Stimulated activated CD4-positive, alpha-beta T cell treated with anti-CD3 and anti-CD28 coated beads, Interleukin-15, amount 100 ng/mL, for 1 hour (primary cell): ENCODE measurements around the gene COBL.

Experiments used
- DNase-seq, 2 donors: peaks; one replicate each; pipeline ENCODE4 v3.0.0-alpha.2; 2020; ENCODE audit warnings: low read depth in 1 of 2, low spot score in 1 of 2

Gene COBL

DNA sequence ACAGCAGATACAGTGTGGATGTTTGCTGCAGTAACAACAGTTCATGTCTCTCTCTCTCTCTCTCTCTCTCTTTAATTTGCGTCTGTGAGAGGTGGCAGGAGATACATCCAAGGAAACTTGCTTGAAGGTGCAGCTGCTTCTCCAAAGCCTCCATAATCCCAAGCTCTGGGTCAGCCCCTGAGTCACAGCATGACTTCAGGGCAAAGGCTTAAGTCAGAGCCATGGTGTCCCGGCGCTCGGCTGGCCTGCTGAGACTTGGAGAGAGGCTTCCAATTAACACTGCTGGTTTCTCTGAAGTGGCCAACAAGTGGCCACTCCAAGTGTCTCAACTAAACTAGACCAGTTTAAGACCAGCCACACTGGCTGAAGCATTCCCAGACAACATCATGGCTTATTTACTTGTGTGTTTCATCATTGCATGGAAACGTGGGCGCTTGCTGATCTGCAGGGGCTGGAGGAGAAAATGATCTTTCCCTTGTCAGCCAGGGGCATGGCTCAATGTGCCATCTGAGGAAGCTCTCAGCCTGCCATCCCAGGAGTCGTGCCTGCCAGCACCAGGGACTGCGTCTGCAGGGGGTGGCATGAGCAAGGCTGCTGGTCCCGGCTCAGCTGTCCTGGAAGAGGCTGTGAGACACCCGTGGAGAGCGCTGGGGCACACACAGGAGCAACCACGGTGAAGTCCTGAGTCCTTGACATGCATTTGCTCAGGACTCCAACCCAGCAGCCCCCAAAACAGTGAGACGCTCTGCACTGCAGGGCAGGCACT lies 254.2 kb downstream of the COBL start:
- DNase-seq: no peak

DNA sequence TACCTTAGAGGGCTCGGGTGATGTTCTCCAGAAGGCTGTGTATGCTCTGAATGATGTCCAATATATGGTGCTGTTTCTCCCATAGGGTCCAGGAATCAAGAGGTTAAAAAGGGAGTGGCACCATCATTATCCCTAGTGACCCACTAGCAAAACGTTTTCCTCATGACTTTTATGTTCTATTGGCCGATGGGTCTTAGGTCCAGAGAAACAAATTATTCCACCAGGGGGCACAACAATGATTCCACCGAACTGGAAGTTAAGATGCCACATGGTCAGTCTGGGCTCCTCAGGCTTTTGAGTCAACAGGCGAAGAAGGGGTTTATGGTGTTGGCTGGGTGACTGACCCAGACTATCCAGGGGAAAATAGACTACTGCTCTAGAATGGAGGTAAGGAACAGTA lies 256.1 kb downstream of the COBL start:
- DNase-seq: no peak

DNA sequence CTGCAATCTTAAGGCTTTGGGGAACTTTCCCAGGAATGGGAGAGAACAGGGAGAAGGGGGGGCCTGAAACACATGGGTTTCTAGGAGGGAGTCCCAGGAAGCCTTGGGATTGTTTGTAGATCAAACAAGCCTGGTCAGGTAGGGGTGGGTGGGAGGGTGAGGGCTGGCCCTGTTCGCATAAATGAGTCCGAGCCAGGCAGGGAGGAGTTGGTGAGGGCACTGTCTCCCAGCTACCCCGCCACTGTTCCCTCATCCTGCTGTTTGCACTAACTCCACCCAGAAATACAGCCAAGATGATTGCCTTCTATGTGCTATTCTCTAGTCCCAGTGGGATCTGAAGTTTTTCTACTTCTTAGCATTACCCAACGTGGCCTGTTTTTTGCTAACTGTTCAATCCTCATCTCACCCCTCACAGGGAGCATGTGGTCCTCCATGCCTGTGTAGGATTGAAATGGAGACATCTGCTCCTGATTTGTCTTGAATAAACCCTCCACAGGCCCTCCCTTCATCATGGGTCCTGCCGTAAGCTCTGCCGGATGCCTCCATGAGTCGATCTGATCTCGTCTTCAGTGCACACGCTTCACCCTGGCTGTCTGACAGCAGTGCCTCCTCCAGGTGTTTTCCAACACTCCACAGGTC lies 257.0 kb downstream of the COBL start:
- DNase-seq: no peak

DNA sequence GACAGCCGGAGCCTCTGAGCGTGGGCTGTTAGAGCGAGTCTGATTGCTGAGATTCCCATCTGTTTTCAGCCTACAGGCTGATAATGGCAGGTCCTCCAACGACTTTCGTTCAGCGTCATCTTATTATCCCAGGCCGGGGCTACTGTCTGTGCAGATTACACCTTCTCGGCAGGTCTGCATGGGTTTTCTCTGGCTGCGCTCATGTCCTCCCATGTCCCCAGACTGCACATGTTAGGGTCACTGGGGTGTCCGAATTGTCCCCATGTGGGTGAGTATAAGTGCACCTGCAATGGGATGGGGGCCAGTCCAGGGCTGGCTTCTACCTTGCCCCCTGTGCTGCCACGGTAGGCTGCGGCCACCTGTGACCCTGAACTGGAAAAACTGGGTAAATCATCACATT lies 257.8 kb downstream of the COBL start:
- DNase-seq: no peak

DNA sequence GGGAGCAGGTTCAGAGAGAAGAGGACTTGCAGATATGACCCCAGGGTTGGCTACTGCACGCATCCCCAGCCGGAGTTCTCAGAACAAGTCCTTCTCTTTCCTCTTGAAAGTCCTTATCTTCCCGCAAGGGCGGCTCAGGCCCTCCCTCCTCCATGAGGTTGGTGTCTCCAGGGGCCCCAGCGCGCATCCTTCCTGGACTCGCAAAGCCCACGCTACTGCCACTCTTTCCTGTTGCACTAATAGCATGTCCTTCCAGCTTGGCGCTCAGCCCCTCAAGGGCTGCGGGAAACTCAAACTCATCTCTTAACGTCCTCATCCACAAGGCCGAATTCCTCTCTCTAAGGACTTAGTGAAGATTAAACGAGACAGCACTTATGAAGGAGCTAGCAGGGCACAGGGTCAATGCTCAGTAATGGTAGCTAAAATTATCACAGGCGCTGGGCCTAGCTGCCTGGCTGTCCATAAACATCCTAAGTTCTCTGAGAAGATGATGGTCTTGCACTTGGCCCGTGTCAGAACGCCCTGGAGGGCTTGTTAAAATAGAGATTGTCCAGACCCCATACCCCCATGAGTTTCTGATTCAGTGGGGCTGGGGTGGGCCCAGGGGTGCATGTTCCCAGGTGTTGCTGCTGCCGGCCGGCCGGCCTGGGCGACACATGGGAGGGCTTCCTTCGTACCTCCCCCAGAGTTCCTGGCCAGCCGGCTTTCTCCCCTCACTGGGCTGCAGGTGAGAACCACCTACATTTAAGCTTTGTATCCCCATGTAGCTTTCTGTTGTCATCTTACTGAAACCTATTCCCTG lies 261.4 kb downstream of the COBL start:
- no peak for DNase-seq

DNA sequence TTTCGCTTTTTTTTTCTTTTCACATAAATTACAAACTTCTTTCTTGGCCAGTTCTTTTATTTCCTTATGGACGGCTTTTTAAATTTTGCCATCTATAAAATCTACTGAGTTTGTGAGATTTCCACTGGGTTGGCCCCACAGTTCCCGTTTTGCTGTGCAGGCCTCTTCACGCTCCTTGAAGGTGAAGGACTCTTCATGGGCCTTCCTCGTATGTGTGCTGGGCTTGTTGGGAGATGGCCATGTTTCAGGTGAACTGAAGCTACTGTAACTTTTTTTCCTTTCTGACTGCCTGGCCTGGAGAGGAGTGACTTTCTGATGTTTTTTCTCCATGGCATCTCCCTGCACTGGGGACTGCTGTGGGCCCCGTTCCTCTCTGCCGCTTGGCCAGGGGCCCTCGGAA lies 262.4 kb downstream of the COBL start:
- no peak for DNase-seq

DNA sequence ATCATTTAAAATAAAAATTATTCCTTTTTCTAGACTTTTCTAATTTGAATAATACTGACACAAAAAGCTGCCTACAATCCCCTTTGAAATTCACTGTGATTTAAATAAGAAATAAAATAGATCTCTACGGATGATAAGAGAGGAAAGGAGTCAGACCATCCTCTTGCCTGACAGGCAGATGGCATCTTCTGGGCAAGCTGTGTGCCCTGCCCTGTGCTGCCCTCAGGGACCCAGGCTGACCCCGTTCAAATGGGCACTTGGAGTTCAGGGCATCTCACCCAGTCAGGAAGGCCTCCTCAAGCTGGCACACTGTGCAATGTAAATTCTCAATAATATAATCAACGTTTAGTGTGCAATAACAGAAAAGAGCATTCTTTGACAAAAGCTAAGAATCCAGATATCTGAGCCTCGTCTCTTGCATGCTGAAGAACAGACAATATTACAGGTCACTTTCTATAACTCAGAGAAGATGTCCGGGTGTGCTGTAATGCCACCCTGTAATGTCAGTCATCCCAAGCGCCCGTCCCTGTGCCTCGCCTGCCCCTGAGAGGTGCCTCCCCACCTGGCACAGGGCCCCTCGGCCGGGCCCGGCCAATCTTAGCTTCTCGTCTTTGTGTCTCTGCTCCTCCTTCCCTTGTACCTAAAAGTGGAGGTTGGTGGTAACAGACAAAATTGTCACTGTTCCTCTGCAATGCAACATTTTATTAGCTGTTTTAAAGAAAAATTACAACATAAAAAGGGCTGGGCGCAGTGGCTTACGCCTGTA lies 263.3 kb downstream of the COBL start:
- DNase-seq: no peak

DNA sequence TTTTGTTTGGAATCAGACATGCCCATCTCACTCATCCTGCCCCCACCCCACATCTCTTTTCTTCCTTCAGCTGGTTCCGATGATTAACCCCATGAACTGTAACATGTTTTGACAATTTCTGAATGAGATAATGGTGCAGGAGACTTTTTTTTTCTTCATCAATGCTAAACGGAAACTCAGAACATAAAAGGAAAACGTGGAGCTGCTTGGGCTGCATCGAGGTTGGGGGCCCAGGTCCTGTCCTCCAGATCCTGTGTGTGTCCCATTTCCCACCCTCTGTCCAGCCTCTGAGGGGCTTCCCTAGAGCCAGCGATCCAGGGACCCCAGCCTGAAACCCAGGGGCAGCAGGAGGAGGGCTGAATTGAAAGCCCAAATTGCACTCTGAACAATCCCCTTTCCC lies 270.1 kb downstream of the COBL start:
- DNase-seq: no peak

DNA sequence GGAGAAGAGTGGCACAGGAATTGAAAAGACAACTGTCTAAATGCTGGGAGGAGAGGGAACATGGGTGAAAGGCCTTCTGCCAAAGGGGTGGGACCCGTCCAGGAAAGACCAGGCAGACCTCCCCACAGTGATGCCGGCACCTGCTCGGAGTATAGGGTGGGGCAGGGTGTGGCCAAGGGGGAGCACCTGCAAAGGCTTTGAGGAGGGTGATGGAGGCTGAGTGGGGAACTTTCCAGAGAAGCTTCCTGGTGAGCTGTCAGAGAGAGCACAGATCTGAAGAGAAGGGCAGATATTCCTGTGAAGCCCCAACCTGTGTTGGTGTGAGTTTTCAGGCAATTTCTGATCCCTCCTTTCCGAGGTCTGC lies 270.5 kb downstream of the COBL start:
- no peak for DNase-seq

DNA sequence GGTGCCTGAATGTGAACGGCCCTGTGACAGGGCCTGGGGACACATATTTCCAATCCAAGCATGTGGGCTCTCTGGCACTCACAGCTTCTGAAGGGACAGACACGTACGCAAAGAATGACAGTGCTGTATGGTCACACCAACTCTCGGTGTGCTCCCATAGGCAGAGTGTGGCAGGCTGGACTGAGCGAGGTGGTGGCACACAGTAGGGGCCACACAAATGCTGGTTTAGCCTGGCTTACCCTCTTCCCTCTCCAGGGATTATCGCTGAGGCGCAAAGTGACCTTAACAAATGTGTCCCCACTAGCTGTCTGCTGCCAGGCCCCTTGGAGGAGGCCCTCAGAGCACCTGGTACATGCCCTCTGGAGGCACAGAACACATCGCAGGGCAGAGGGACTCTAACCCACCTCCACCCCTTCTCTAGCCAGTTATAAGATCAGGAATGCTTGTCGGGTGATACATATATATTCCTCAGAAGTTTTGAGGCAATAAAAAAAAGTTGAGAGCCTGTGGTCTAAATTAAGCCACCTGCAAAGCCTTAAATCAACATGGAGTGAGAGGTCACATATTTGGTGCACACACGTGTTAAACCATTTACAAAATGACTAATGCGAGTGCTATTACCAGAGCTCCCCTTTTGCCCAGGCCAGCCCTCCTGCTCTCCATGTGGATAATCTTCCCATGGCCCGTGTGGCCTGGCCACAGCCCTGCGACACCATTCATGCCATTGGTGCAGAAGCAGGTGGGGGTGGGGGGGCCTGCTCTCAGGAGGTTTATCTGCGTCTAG lies 271.1 kb downstream of the COBL start:
- DNase-seq: no peak

DNA sequence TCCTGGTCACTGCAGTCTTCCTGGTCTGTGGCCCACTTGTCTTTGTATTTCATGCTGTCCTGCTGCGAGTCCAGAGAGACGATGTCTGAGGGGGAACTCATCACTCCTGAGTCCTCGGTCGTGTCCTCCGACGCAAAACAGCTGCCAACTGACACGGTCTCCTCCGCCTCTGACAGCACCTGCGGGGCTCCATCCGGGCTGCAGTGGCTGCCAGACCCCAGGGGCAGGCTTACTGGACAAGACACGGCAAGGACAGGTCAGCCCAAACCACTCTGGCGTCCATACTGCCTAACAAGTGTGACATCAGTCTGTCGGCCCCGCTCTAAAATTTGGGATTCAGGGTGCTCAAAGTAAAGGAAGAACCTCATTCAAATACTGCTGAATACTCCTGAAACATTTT lies 273.1 kb downstream of the COBL start:
- DNase-seq: no peak

DNA sequence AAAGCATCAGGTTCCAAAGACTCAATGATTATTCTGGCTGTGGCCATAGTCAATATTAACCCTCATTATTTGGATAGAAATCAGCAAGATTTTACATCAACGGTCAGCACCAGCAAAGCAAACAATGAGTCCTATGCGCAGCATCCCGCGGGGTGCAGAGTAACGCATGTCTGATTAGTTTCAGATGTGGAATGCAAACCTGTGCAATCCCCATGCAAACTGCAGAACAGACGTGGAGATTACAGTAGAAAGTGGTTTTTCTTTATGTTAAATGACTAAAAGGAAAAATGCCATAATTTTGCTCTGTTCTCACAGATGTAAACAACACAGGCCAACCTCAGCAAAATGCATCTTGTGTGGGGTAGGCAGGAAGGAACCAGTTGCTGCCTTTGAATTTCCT lies 275.8 kb downstream of the COBL start:
- no peak for DNase-seq

DNA sequence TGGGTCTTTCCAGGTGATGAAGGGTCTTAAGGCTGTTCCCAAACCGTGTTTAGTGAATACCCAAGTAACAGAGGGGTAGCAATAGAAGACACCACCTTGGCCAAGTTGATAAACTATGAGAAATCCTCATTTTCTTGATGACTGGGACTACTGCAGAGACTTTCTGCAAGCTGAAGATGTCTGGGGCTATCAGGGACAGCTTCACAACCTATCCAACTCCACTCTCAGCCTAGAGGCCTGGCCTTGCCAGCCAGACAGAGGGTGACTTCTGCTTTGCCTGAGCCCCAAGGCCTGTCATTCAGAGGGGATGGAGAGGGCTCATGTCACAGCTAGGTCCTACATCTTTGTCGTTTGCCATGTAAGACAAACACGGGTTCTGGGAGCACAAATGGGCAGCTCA lies 278.0 kb downstream of the COBL start:
- DNase-seq: no peak

DNA sequence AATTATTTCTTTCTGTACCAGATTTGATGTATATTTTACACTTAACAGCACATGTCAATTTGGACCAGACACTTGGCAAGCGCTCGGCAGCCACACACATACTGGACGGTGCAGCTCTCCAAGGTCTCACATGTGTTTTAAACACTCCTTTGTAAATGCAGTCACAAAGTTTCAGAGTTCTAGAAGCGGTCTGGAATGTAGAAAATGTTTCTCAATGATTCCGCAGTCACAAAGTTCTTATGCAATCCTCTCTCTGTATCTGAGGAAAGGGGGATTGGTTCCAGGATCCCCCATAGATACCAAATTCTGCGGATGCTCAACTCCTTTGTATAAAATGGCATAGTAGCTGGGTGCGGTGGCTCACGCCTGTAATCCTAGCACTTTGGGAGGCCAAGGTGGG lies 280.9 kb downstream of the COBL start:
- no peak for DNase-seq

DNA sequence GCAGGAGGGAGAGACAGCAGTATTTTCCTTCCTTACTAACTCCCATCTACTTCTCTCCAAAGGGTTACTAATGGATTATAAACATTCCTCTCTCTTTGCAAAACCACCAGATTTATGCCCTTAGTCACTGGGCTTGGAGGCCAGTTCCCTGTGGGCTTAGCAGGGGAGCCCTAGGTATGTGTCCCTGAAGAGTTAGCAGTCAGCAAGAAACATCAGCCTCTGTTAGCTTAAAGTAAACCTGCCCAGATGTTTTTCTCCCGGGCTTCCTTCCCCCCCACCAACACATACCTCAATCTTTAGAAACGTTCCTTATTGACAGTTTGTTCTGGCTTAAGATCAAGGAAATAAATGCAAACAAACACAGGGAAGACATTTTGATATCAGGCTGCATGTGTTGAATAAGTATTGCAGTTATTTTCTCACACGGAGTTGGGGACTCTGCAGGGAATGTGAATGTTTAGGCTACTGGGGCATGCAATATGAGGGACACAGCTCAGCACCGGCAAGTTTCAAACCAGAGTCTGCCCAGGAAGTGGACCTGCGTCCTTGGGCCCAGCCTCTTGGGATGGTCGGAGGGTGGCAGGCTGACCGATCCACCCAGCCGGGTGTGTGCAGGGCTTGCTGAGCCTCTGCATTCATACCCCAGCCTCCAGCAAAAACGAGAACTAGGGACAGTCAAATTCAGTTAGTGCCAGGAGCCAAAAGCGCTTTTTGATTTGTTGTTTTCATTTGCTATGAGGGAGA lies 281.9 kb downstream of the COBL start:
- no peak for DNase-seq

DNA sequence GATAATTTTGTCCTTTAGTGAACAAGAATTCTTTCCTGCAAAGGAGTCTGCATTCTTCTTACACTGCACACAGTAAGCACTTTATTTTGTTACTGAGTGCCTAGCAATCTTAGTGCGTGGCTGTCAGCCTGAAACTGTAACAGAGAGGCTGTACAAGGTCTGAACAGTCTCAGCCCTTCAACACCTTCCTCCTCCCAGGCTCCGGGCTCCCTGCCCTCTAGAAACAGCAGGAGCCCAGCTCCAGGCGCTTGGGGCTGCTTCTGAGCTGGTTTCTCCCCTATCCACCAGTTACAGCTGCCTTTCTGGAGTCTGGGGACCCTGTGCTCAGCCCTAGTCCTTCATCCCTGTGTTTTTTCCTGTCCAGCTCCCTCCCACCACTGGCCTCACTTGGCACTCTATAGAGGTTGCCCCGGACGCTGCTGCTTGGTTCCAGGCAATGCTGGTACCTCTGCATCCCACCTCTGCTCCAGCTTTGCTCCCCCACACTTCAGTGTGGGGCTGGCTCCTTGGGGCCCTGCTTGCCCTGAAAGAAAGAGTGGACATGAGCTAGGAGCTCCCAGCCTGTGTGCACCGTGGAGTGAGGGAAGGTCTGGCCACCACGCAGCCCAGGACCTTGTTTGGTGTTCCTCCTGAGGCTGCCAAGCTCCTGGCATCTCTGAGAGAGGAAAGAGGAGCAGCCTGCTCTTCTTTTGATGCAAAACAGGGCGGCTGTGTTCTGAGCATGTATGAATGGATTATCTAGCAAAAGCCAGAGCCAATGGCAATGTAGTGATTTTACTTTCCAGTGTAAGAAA lies 282.7 kb downstream of the COBL start:
- no peak for DNase-seq

DNA sequence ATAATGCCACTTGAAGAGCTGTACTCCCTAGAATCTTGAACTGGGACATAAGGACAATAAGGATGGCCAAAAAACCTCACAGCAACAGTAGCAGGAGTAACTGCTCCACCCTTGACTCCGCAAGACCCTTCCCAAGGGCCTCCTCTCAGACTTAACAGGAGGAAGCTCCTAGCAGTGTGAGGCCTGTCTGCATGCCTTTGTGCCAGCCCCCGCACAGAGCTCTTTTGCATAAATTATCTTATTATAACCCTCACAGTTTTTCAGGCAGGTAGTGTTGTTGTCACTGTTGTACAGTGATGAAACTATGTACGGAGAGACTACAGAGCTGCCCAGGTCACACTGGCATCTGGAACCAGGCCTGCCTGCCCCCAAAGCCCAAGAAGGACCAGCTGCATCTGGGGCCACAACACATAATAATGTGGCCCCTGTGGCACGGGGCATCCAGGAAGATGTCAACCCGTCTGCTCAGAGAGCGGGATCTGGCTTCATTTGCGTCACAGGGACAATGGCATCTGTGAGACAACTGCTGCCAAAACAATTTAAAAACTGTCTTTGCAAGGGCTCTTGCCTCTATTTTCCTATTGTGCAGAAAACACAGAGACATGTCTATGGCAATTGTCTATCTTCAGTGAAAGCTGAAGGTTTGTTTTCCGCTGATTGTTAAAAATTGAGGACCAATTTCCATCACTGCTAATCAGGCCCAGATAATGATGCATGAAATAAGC lies 284.7 kb downstream of the COBL start:
- no peak for DNase-seq

DNA sequence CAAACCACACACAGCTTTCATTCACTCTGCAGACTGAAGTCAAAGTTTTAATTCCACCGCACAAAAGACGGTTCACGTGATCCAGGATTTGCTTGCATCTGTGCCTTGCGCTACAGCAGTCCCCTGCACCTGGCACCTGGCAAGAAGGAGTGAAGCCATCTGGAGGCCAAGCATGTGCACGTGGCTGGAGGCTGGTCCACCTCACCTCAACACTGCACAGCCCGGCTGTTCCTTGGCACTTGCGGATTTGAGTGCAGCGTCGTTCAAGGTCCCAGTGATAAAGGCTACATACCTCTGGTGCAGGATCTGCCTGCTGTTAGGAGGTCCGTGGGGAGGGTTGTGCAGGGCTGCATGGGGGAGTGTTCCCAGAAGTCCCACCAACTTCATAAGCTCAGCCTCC lies 285.4 kb downstream of the COBL start:
- no peak for DNase-seq
